Activated T-cell treated with anti-CD3 and anti-CD28 coated beads, Interleukin-2, amount 50 U/mL, for 1 hour (primary cell): ENCODE data around the gene RDH13.
"Not testable (repeated sequence)": the region's sequence is repeated elsewhere in the genome, so short reads cannot be mapped to it uniquely, and the experiment has no call there.

ENCODE experiments used
- DNase-seq: peaks from one replicate; pipeline ENCODE4 v3.0.0-alpha.2; 2020

RDH13 gene

DNA sequence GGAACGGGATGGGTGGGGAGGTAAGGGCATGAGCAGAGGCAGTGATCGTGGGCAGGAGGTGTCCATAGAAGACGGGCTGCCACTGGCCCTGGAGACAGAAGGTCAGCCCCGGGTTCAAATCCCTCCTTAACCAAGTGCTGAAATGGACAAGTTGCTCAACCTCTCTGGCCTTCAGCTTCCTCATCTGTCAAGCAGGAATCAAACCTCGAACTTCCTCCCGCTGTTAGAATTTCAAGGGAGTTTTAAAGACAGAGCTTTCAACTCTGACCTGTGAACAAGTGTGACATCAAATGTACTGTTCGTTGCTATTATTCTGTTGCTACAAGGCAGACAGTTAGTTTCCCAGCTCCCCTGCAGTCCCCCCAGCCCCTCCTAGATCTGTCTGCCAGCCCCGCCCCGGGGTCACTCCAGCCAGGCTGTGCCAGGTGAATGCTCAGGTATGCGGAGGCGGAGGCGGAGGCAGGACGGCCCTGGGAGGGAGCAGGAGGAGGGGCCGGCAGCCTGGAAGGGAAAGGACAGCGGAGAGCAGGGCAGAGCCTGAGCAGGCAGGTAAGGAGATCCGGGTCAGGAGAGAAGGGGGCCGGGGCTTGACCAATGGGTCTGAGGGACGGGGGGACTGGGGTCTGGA, 12.5 kb upstream of the RDH13 start, which contains the start of gene EPS8L1:
TSS of gene EPS8L1 (plus strand) at position 499 of the 628 bp plus-strand sequence. CDS start 576 bp downstream, outside the sequence.
- DNase-seq, result no peak

DNA sequence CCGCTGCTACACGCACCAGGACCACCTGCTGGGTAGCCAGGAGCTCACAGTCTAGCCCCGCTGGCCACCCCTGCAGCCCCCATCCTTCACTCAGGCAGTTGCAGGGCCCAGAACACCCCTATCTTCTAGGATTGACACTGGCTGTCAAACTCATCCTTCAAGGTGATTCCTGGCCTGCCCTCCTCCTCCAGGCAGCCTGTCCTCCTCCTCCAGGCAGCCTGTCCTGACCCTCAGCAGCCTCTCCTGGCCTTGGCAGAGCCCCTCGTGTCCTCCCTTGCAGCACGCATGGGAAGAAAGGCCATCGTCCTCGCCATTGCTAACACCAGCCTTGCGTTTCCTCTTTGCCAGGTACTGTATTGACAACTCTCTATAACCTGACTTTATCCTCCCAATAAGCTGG, 9.0 kb upstream of the RDH13 start:
- DNase-seq, result no peak

DNA sequence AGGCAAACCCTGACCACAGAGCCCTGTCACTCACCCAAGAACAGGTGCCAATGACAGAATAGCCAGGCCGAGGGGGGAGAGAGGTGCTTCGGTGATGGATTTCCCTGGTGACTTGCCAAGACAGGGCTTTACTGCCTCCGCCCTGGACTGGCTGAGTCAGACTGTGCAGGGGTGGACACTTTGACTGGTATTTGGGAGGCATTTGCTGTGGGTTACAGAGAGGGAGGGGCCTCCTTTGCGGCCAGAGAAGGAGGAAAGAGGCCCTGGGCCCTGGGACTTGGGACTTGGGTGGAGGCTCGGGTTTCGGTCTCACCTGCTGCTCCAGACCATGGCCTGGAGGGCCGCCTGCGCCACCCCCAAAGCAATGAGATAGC, 8.2 kb upstream of the RDH13 start:
- DNase-seq, result no peak

DNA sequence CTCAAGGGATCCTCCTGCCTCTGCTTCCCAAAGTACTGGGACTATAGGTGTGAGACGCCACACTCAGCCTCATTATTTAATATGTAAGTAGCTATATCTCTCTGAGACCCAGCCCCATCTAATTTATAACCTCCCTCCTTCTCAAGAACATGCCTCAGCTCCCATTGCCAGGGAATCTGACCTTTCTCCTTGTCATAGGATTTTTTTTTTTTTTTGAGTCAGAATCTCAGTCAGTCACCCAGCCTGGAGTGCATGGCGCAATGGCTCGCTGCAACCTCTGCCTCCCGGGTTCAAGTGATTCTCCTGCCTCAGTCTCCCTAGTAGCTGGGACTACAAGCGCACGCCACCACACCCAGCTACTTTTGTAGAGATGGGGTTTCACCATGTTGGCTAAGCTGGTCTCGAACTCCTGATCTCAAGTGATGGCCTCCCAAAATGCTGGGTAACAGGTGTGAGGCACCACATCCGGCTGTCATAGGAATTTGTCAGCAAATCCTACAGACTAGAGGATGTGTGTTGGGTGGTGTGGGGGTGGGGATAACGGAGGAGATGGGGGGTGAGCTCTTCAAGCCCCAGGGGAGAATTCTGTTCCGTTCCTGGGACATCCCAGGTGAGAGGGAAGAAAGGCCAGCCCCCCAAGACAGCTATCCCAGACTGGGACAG, 7.6 kb upstream of the RDH13 start:
- no peak for DNase-seq

DNA sequence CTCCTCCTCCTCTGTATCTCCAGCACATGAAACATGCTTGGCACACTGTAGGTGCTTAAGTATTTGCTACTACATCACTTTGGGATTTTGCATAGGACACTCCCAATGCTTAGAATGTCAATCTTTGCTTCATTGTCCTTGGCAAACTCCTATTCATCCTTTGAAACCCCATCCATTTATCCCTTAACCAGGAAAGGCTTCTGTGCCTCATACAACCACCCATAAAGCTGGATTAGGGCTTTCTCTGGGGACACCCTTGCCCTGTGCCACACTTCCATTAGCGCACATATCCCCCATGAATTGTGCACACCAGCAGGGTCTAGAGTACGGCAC, 6.9 kb upstream of the RDH13 start:
- DNase-seq, result no peak

DNA sequence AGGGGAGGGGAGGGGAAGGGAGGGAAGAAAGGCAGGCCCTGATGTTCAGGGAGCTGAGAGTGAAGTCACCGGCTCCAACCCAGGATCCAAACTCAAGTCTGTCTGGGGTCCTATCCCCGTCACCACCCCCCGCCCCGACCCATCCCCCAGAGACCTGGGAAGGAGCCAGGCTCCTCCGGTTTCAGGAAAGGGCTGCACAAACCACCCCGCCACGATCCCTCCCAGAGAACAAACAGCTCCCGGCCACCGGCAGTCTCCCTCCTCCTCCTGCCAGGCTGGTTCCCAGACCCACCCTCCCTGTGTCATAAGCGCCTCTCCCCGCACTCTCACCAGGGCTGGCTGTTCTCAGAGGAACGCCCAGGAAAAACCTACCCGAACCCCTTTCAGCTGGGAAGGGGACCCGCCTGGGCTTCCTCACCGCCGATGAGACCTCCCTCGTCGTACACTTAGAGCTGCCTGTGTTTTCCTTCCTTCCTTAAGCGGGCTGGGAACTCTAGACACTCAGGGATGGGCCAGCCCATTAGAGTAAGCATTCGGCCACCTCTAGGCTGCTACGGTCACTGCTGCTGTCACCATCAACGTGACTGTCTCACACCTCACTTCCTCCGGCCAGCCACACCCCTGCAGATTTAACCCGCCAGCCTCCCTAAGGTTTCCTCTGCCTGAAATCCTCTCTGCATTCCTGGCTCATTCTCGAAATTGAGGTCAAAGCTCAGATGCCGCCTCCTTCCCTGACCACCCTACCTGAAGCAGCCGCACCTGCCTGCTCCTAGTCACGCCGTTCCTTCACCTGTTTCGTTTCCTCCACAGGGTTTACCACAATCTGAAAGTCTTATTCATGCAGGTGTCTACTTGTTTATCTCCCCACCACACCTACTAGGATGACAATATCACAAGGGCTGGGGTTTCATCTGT, 6.3 kb upstream of the RDH13 start:
- no peak for DNase-seq

DNA sequence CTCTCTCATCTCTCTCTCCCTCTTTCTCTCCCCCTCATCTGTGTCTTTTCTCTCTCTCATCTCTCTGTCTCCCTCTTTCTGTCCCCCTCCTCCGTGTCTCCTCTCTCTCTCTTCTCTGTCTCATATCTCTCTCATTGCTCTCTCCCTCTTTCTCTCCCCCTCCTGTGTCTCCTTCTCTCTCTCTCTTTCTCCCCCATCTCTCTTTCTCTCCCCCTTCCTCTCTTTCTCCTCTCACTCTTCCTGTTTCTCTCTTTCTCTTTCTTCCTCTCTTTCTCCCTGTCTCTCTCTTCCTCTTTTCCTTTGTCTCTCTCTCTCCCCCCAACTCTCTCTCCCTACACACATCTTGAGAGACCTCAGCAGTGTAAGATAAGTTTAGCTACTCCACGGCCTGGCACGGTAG, 4.9 kb upstream of the RDH13 start:
- DNase-seq, result no peak

DNA sequence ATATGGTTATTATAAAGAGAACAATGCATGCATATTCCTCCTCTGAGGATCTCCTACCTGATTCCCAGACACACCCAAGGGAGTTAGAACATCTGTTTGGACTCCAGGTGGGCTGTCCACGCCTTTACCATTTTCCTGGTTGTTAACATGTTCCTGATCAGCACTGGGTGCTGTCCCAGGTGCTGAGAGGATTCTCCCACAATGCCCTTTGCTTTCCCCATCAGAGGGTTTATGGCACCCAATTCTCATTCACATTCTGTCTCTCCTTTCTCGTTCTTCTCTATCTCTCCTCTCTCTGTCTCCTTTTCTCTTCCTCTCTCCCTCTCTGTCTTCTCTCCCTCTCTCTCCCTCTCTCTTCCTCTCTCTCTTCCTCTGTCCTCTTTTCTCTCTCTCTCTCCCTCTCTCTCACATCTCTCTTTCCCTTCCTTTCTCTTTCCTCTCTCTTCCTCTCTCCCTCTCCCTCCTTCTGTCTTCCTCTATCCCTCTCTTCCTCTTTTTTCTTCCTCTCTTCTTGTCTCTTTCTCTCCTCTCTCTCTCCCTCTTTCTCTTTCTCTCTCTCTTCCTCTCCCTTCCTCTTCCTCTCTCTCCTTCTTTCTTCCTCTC, 3.3 kb upstream of the RDH13 start:
- DNase-seq, result no peak

DNA sequence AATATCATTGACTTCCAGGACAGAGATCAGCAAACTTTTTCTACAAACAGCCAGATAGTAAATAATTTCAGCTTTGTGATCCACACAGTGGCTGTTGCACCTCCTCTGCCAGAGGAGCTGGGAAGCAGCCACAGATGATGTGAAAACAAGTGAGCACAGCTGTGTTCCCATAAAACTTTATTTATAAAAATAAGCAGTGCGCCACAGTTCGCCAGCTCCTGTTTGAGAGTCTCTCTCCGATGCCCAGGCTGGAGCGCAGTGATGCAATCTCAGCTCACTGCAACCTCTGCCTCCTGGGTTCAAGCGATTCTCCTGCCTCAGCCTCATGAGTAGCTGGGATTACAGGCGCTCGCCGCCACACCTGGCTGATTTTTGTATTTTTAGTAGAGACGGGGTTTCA, 2.6 kb upstream of the RDH13 start:
- DNase-seq, result not testable (repeated sequence)

DNA sequence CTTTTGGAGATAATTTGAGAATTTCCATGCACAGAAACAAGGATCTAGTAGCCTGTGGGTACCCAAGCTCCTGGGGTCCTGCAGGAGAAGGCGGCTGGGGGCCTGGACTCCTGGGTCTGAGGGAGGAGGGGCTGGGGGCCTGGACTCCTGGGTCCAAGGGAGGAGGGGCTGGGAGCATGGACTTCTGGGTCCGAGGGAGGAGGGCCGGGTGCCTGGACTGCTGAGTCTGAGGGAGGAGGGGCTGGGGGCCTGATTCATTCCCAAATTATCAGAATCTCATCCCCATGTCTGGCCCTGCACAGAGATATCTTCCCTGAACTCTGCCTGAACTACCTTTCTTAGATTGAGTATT, 520 bp upstream of the RDH13 start:
- no peak for DNase-seq

DNA sequence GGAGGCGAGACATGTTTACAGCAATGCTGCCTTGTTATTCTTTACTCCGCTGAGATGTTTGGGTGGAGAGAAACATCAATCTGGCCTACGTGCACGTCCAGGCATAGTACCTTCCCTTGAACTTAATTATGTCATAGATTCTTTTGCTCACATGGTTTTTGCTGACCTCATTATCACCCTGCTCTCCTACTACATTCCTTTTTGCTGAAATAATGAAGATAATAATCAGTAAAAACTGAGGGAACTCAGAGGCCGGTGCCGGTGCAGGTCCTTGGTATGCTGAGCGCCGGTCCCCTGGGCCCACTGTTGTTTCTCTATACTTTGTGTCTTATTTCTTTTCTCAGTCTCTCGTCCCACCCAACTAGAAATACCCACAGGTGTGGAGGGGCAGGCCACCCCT, 2.7 kb downstream of the RDH13 start:
- not testable (repeated sequence) for DNase-seq

DNA sequence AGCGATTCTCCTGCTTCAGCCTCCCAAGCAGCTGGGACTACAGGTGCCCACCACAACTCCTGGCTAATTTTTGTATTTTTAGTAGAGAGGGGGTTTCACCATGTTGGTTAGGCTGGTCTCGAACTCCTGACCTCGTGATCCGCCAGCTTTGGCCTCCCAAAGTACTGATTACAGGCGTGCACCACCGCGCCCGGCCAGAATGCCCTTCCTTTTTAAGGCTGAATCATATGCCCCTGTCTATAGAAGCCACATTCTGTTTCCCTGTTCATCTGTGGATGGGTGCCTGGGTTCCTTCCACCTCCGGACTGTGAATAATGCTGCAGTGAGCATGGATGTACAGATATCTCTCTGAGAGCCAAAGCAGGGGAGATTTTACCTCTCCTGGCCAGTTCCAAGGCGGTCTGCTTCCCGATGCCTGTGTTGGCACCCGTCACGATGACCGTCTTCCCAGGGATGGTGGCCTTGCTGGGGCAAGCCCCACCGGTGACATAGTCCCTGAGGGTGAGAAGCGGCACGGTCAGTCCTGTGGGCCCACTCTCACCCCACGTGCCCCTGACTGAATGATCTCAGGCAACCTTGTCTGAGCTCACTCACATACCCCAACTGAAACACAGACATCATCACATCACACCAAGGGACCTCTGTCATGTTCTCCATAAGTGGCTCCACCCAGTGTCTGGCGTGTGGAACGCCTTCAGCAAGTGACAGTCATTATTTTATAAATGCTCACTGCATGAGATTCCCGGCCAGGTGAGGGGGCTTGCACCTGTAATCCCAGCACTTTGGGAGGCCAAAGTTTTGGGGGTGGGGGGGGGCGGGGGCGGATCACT, 4.0 kb downstream of the RDH13 start:
- no peak for DNase-seq

DNA sequence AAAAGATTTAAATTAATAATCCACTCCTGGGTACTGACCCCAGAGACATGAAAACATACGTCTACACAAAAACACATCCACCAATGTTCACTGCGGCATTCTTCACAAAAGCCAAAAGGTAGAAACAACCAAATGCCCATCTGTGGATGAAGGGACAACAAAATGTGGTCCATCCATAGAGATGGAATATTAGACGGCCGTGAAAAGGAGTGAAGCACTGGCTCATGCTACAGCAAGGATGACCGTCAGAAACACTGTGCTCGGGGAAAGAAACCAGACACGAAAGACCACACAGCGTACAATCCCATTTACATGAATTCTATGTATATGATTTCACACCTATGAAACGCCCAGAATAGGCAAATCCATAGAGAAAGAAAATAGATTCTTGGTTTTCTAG, 6.1 kb downstream of the RDH13 start:
- DNase-seq, result no peak

DNA sequence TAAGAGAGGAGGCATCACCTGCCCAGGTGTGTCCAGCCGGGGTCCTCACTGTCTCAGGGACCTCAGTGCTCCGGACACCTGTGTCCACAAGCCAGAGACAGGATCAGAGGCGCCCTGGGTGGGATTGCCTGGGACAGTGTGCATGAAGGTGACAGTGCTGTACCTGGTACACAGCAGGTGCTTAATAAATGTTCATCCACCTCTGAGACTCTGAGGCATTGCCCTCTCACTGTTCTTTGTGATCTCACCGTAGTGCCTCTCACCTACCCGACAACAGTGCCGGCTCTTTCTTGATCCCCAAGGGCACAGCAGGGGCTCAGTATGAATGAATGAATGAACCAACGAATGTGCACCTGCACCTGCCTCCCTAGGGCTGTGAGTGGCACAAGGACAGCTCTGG, 9.2 kb downstream of the RDH13 start:
- DNase-seq, result no peak

DNA sequence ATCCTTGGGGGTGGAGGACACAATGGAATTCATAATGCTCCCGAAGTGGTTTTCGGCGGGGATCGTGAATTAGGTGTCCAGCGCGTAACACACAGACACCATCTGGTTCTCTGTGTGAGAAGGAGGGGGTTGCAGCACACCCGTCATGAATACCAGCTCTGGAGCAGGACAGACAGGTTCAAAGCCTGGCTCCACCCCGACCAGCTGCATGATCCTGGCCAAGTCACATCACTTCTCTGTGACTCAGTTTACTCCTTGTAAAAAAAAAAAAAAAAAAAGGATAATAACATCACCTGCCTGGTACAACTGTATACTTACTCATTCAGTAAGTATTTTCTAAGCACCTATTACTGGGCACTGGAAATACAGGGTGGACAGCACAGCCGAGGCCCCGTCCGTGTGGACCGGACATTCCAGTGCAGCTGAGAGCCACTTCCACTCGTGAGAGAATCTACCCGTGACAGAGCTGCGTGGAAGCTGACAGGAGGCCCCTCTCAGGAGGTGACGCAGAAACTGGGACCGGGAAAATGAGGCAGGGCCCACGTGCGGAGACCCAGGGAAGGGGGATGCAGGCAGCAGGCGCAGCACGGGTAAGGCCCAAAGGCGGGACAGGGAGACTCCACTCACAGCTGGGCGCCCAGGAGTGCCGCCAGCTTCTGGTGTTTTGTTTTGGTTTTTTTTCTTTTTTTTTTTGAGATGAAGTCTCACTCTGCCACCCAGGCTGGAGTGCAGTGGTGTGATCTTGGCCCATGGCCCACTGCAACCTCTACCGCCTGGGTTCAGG, 12.0 kb downstream of the RDH13 start:
- DNase-seq, result no peak

DNA sequence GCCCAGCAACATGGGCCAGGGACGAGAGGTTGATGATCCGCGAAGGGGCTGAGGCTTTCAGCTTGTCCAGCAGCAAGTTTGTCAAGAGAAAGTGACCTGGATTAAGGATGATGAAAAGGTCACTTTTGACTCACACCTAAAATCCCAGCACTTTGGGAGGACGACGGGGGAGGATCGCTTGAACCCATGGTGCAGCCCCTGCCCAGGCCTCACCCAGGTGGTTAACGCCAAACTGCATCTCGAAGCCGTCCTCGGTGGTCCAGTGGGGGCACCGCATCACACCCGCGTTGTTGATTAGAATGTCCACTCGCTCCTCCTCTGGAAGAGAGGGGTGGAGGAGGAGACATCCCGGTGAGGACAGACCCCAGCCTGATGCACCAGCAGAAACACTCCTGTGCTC, 14.5 kb downstream of the RDH13 start:
- DNase-seq, result no peak

DNA sequence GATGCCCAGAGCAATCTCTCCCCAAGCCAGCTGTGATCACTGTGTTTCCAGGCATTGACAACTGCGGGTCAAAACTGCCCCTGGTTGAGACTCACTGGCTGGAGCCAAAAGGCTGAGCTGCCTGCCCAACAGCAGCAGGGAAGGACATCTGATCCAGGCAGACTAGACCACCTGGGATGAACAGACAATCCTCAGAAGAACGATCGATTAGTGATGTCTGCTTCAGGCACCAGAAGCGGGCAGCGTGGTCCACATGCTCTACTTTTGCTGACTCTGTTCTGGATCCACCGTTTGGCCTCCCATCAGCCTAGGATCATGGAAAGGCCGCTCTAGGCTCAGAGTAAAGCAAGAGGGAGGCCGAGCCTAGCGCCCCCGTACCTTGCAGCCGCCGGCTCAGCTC, 15.0 kb downstream of the RDH13 start:
- DNase-seq, result no peak

DNA sequence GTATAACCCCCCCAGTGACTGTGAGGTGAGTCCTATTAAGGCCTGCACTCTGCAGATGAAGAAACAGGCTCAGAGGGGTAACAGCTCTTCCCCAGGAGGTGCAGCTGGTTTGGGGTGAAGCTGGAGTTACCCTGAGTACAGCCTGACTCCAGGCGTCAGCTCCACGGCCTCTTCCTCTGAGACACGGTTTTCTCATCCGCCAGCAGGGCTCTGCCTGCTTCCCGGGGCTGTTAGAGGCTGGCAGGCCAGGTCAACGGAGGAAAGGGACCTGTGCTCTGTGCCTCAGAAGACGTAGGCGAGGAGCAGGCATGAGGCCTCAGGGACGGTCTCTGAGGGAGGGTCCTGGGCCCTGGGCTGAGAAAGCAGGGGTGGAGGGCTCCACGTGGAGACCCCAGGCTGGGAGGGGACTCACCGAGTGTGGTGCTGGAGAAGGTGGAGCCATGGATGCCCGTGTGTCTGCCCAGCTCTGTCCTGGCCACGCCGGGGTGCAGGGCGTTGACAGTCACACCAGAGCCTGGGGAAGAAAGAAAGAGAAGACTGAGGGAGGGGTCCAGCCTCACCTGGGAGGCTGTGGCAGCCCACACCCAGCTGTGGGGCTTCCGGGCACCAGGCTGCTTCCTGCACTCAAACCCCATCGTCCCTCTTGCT, 15.8 kb downstream of the RDH13 start:
- DNase-seq, result no peak

DNA sequence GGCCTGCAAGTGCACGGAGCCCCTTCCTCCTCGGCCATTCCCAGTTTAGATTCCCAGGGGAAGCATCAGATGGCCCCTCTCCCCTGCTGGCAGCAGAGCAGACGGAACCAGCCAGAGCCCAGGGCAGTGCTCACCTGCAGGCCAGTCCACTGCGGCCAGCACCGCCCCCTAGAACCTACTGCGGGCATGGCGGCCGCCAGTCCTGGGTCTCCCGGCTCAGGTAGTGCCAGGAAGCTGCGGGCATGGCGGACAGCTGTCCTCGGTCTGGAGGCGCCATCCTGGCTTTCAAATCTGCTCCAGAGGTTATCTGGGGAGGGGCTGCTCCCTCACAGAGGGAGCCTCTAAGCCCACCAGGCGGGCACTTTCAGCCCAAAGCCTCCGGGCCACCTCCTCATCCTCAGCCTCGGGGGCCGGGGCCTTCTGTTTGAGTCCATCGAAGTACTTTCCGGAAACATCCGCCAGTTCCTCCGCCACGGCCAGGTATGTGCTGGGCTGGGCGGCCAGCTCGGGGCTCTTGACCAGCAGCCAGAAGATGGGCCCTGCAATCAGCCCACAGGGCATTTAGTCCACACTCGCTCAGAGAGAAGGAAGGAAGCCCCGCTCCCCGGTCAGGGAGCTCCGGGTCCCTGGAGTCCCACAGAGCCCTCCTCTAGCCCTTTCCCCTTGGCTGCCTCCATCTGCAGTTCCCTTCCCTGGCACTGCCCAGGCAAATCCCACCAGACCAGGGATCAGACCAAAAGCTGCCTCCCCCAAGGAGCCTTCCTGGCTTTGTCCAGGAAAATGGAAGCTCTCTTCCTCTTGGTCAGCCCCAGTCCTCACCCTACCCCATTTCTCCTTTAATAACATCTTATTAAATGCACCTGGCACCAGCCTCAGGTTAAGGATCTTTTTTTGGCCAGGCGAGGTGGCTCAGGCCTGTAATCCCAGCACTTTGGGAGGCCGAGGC, 17.9 kb downstream of the RDH13 start:
- no peak for DNase-seq

DNA sequence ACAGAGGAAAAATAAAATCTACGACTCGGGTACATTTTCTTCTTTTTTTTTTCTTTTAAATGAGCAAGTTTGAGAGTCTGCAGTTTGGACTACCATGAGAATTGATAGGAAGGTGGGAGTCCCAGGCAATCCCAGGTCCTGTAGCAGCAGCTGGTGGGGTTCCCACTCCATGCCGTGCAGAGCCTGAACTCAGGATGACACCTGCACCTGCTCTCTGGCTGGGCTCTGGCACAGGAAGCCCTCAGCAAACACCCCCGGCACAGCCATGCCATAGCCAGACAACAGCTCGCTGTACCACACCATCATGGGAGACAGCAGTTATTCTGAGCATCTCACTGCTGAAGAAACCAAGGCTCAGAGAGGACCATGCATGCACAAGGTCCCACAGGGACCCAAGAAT, 18.7 kb downstream of the RDH13 start:
- no peak for DNase-seq
